ENCODE results near the gene IGFL1. TPM values are rescaled to one million over a fixed set of nuclear protein-coding genes. Genes with fewer than 3 reads are reported as not detected.

IGFL1 gene
- total and polyA plus RNA-seq, 2 experiments from 2014 or later: not detected

DNA sequence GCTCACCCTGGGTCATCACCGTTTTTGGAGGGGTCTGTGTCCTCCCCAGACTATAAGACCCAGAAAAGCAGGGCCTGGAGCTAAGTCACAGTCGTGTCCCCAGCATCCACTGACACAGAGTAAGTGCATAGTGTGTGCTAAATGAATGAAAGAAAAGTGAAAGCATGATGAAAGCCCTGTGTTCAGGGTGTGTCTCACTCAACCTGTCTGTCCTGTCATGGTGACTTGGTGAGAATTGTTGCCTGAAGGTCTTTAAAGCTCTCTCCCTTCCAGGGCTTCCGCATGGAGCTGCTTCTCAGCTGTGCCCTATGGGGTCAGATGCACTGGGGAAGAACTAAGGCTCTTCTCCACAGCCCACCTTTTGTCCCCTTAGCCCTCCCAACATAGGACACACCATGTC lies 20.5 kb upstream of the IGFL1 start (continued):
- no peak for TF ChIP-seq REST (IDR thresholded peaks at IDR 0.05; ENCODE audit: unreplicated experiment)
- TF ChIP-seq STAT1 (IDR thresholded peaks at IDR 0.05; ENCODE audit: unreplicated experiment): no peak

DNA sequence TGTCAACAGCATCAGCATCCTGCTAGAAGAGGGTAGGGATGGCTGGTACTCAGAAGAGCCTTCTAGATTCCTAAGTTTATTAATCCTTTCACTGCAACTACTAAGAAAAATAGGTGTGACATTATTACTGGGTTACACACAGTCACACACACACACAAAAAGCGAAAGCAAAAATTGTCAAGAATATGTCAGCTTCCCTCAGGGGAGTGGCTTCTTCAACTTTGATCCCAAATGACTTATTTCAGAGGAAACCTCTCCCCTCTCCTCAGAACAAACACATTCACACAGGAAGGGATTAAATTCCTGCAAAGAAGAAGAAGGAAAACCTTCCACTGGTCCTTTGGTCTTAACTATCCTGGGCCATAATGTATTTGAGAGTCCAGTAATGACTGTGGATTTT lies 20.1 kb upstream of the IGFL1 start:
- peaks cover 14% of the 10 kb centered on the region for H3K9me3 Mint-ChIP-seq
- Histone ChIP-seq H3K36me3 (ENCODE audit: insufficient read depth) (no peaks in the 10 kb centered on the region), H3K27ac (ENCODE audit: low read depth) (no peak overlapping the region), H3F3A (replicated peaks; ENCODE audit: low read depth) (no peaks in the 10 kb centered on the region), H3K4me3 (no peak overlapping the region), H4K20me1 (replicated peaks; ENCODE audit: insufficient read depth) (no peaks in the 10 kb centered on the region), H3K9me2 (ENCODE audit: insufficient read depth) (peaks cover 6% of the 10 kb centered on the region; the same call in 1 of the 2 replicates), H3K4me1 (ENCODE audit: insufficient read depth) (no peaks in the 10 kb centered on the region), H3K79me2 (replicated peaks; ENCODE audit: insufficient read depth) (no peaks in the 10 kb centered on the region), H2AFZ (no peak overlapping the region), H3K27me3 (ENCODE audit: insufficient read depth) (no peaks in the 10 kb centered on the region), H3K4me2 (no peak overlapping the region)
- H3K4me1 Mint-ChIP-seq: peaks cover 27% of the 10 kb centered on the region
- H3K36me3 Mint-ChIP-seq (ENCODE audit: low read depth): no peaks in the 10 kb centered on the region
- ATAC-seq: no peak
- H3K27ac Mint-ChIP-seq: no peak overlapping the region
- no peak for DNase-seq (ENCODE audit: low spot score)
- no peak overlapping the region for H3K4me3 Mint-ChIP-seq
- peaks cover 14% of the 10 kb centered on the region for H3K27me3 Mint-ChIP-seq (ENCODE audit: insufficient read depth, low read depth, poor library complexity)
- TF ChIP-seq ZNF114 (CRISPR knock-in tag; IDR thresholded peaks at IDR 0.05): no peak
- no peak for TF ChIP-seq CTCF (conservative IDR thresholded peaks at IDR 0.05; ENCODE audit: low read depth in 2 of 2)
- no peak for TF ChIP-seq JUNB (IDR thresholded peaks at IDR 0.05; ENCODE audit: unreplicated experiment)
- TF ChIP-seq STAT1 (IDR thresholded peaks at IDR 0.05; ENCODE audit: unreplicated experiment): no peak
- TF ChIP-seq EZH2 (IDR thresholded peaks at IDR 0.05; ENCODE audit: low read depth, unreplicated experiment): no peak
- TF ChIP-seq REST (IDR thresholded peaks at IDR 0.05; ENCODE audit: unreplicated experiment): no peak
- TF ChIP-seq, protein P1, sequence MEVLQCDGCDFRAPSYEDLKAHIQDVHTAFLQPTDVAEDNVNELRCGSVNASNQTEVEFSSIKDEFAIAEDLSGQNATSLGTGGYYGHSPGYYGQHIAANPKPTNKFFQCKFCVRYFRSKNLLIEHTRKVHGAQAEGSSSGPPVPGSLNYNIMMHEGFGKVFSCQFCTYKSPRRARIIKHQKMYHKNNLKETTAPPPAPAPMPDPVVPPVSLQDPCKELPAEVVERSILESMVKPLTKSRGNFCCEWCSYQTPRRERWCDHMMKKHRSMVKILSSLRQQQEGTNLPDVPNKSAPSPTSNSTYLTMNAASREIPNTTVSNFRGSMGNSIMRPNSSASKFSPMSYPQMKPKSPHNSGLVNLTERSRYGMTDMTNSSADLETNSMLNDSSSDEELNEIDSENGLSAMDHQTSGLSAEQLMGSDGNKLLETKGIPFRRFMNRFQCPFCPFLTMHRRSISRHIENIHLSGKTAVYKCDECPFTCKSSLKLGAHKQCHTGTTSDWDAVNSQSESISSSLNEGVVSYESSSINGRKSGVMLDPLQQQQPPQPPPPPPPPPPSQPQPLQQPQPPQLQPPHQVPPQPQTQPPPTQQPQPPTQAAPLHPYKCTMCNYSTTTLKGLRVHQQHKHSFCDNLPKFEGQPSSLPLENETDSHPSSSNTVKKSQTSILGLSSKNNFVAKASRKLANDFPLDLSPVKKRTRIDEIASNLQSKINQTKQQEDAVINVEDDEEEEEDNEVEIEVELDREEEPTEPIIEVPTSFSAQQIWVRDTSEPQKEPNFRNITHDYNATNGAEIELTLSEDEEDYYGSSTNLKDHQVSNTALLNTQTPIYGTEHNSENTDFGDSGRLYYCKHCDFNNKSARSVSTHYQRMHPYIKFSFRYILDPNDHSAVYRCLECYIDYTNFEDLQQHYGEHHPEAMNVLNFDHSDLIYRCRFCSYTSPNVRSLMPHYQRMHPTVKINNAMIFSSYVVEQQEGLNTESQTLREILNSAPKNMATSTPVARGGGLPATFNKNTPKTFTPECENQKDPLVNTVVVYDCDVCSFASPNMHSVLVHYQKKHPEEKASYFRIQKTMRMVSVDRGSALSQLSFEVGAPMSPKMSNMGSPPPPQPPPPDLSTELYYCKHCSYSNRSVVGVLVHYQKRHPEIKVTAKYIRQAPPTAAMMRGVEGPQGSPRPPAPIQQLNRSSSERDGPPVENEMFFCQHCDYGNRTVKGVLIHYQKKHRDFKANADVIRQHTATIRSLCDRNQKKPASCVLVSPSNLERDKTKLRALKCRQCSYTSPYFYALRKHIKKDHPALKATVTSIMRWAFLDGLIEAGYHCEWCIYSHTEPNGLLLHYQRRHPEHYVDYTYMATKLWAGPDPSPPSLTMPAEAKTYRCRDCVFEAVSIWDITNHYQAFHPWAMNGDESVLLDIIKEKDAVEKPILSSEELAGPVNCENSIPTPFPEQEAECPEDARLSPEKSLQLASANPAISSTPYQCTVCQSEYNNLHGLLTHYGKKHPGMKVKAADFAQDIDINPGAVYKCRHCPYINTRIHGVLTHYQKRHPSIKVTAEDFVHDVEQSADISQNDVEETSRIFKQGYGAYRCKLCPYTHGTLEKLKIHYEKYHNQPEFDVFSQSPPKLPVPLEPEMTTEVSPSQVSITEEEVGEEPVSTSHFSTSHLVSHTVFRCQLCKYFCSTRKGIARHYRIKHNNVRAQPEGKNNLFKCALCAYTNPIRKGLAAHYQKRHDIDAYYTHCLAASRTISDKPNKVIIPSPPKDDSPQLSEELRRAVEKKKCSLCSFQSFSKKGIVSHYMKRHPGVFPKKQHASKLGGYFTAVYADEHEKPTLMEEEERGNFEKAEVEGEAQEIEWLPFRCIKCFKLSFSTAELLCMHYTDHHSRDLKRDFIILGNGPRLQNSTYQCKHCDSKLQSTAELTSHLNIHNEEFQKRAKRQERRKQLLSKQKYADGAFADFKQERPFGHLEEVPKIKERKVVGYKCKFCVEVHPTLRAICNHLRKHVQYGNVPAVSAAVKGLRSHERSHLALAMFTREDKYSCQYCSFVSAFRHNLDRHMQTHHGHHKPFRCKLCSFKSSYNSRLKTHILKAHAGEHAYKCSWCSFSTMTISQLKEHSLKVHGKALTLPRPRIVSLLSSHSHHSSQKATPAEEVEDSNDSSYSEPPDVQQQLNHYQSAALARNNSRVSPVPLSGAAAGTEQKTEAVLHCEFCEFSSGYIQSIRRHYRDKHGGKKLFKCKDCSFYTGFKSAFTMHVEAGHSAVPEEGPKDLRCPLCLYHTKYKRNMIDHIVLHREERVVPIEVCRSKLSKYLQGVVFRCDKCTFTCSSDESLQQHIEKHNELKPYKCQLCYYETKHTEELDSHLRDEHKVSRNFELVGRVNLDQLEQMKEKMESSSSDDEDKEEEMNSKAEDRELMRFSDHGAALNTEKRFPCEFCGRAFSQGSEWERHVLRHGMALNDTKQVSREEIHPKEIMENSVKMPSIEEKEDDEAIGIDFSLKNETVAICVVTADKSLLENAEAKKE (CRISPR knock-in tag; IDR thresholded peaks at IDR 0.05): no peak
- no peak for TF ChIP-seq NANOG (IDR thresholded peaks at IDR 0.05; ENCODE audit: borderline replicate concordance)
